Stomach (tissue), 9 donors: ENCODE results near the gene ZFHX3. TPM values are rescaled to one million over a fixed set of nuclear protein-coding genes. Genes with fewer than 3 reads are reported as not detected.

Experiments
- DNase-seq, 2 donors: peaks; one replicate each; pipeline versions ENCODE4 v3.0.0 to v3.0.0-alpha.2; 2013 to 2019
- H3K27ac ChIP-seq, 5 donors: fragments of 200-600 bp in 4 of 5; sonication (generic) in 4 of 5; one replicate each; pipeline ENCODE4 v1.5.1; 2013 to 2019; ENCODE audit warnings: mild to moderate bottlenecking in 1 of 5, moderate library complexity in 1 of 5
- H3K27me3 ChIP-seq, 3 donors: fragments of 200-600 bp; sonication (generic); one replicate each; pipeline ENCODE4 v1.5.1; 2017 to 2019; ENCODE audit warnings: mixed run types in 1 of 3
- H3K36me3 ChIP-seq, 4 donors: fragments of 200-600 bp; sonication (generic); 1 replicate in 3 of 4; 2 replicates in 1 of 4; pipeline ENCODE4 v1.5.1; 2016 to 2019
- H3K4me1 ChIP-seq, 4 donors: fragments of 200-600 bp; sonication (generic); one replicate each; pipeline ENCODE4 v1.5.1; 2016 to 2019
- H3K4me3 ChIP-seq, 4 donors: fragments of 200-600 bp; sonication (generic) in 3 of 4; one replicate each; pipeline ENCODE4 v1.5.1; 2016 to 2019; ENCODE audit warnings: mild to moderate bottlenecking in 1 of 4
- H3K9me3 ChIP-seq, 4 donors: fragments of 200-600 bp; sonication (generic); one replicate each; pipeline ENCODE4 v1.5.1; 2016 to 2019
- EP300 ChIP-seq: sonication (generic); formaldehyde crosslinking; IDR thresholded peaks from one replicate; pipeline ENCODE4 v1.6.1; 2017; ENCODE audit warnings: antibody characterized with exemption
- POLR2A ChIP-seq, 4 donors: fragments of 450-650 bp; IDR thresholded peaks; one replicate each; pipeline ENCODE4 v1.6.1; 2016; ENCODE audit warnings: antibody characterized with exemption in 4 of 4, control low read depth in 2 of 4, mild to moderate bottlenecking in 1 of 4, moderate library complexity in 1 of 4
- POLR2AphosphoS5 ChIP-seq, 3 donors: sonication (generic); formaldehyde crosslinking; IDR thresholded peaks; one replicate each; pipeline ENCODE4 v1.6.1; 2016; ENCODE audit warnings: antibody characterized with exemption in 3 of 3
- WGBS, 5 donors: extraction: QIAGEN DNeasy Blood & Tissue Kit in 3 of 5; methylation state at CpG; one replicate each; pipeline versions ENCODE4 v1.1.5 to v1.1.7; 2013 to 2018; 5-methylcytosine and 5-hydroxymethylcytosine counted together
- intact Hi-C: fragments of 100-400 bp; cut with DNase I; formaldehyde crosslinking; loops from one replicate; pipeline ENCODE4 v1.15.1; 2023; ENCODE audit warnings: low total_unique reads
- polyA plus RNA-seq, 3 donors: library from polyadenylated mRNA; stranded (reverse); fragments of 200-250 nt; gene quantifications; one replicate each; pipeline ENCODE4 v1.2.3, GENCODE V29; 2013
- total RNA-seq, 5 donors: library from RNA; depleted of rRNA; stranded (reverse); fragments of >200 nt; gene quantifications; one replicate each; pipeline versions ENCODE4 v1.1.0 to v1.2.3, GENCODE V29; 2014 to 2016
- TF ChIP-seq, protein P1 (sequence below), 7 experiments: fragments of 450-650 bp in 4 of 7; fragments of 200-600 bp in 3 of 7; sonication (generic) in 3 of 7; IDR thresholded peaks; one replicate each; pipeline ENCODE4 v1.5.1; 2016 to 2019; ENCODE audit warnings: antibody characterized with exemption in 7 of 7, control low read depth in 2 of 7, mild to moderate bottlenecking in 1 of 7
- donor health status: healthy with polysubstance abuse.
- donor health status: Bipolar disorder and iron deficiency.
- donor health status: healthy.

The ZFHX3 gene
- total and polyA plus RNA-seq, 8 donors, result 1.1 to 27.5 (median 11.8) TPM

DNA sequence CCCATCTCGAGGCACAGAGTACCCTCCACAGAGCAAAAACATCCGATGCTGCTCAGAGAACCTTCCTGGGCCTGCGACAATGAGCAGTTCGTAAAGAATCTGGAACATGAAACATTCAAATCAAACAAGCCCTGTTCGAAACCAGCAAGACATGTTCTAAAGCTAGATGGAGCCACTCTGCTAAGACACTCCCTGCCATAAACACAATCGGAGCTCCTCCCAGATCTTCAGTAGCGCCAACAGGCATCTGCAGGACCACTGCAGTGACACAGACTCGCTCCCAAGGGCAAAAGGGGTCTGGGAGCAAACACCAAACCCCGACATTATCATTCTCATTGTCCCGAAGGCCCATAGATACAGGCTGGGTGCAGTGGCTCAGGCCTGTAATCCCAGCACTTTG is 108.7 kb downstream of the ZFHX3 start:
- H3K27ac ChIP-seq, result peak overlapping the region; percentile 16 to 79 (median 77)
- H3K27me3 ChIP-seq, result no peaks in the 10 kb centered on the region
- H3K4me3 ChIP-seq, result no peak overlapping the region
- WGBS, 5 donors, result 58 to 82% (median 77%) methylated on average over 5 to 10 of the region's 10 CpGs
- no peaks in the 10 kb centered on the region for H3K9me3 ChIP-seq
- intact Hi-C loops, result no loop called here
- H3K4me1 ChIP-seq, result peaks cover 17 to 55% (median 44%) of the 10 kb centered on the region in 4 donors
- TF ChIP-seq, protein P1, sequence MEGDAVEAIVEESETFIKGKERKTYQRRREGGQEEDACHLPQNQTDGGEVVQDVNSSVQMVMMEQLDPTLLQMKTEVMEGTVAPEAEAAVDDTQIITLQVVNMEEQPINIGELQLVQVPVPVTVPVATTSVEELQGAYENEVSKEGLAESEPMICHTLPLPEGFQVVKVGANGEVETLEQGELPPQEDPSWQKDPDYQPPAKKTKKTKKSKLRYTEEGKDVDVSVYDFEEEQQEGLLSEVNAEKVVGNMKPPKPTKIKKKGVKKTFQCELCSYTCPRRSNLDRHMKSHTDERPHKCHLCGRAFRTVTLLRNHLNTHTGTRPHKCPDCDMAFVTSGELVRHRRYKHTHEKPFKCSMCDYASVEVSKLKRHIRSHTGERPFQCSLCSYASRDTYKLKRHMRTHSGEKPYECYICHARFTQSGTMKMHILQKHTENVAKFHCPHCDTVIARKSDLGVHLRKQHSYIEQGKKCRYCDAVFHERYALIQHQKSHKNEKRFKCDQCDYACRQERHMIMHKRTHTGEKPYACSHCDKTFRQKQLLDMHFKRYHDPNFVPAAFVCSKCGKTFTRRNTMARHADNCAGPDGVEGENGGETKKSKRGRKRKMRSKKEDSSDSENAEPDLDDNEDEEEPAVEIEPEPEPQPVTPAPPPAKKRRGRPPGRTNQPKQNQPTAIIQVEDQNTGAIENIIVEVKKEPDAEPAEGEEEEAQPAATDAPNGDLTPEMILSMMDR (IDR thresholded peaks at IDR 0.05), result no peak
- TF ChIP-seq POLR2A (IDR thresholded peaks at IDR 0.05), result no peak
- TF ChIP-seq POLR2AphosphoS5 (IDR thresholded peaks at IDR 0.05), result no peak
- no peak for TF ChIP-seq EP300
- no peaks in the 10 kb centered on the region for H3K36me3 ChIP-seq
- peak in 1 of 2 donors; percentile 62 for DNase-seq

DNA sequence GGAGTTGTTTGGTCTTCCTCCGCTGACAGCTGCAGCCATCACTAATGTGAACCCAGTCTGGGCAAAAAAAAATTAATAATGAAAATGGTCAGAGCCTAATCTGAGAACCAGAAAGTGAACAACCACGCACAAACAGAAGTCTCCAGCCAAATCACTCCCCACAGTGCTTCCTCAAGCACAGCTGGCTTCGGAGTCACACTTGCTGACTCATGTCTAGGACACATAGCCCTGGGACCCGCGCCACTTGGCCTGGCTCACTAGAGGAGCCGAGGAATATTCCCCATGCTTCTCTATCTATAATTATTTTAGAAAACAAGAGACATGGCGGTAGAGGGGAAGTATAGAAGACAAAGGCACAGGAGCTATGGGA is 109.1 kb downstream of the ZFHX3 start:
- DNase-seq, result peak; percentile 46 to 83
- Histone ChIP-seq H3K27ac (peak overlapping the region; percentile 35 to 79 (median 77)), H3K9me3 (no peaks in the 10 kb centered on the region), H3K27me3 (no peaks in the 10 kb centered on the region), H3K4me1 (peaks cover 17 to 59% (median 46%) of the 10 kb centered on the region in 4 donors), H3K36me3 (no peaks in the 10 kb centered on the region), H3K4me3 (no peak overlapping the region)
- TF ChIP-seq EP300, result no peak
- peak in 2 of 3 donors; percentile 48 to 76 for TF ChIP-seq POLR2AphosphoS5 (IDR thresholded peaks at IDR 0.05)
- WGBS, 5 donors, result 23 to 57% (median 46%) methylated on average over 7 of the region's 7 CpGs
- intact Hi-C loops, result no loop called here

DNA sequence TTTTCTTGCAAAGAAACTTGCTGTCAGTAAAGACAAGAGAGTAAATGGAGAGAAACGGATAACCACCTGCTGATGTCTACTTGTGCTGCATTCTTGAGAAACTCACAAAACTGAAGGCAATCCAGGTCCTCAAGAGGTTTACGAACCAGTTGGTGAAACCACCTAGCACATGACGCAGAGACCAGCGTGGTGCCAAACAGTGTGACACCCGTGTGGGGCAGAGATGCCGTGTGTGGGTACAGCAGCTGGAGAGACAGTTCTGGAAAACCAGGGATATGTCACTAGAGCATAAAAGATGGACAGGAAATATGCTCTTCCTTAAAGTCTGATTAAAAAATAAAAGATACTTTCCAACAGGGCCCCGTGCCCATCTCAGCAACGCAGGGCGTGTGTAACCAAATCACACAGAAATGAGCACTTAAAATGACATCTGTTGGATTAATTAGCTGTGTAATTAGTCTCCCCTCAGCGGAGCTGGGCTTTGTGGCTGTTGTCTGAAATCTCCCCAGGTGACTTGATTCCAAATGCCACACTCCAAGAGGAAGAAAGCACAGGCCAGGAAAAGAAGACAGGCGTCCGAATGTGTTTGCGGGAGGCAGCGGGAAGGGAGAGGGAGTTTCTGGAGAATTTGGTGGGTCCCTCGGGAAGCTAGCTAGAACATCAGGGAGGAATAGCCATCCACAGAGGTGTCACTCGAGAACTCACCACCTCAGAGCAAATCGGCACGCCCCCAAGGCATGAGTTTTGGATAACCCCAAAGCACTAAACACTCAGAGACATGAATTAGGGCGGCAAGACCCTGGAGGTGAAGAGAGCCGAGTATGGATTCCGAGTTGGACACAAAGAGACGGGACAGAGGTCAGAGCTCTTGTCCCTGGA is 109.8 kb downstream of the ZFHX3 start:
- peaks cover 17 to 62% (median 48%) of the 10 kb centered on the region in 4 donors for H3K4me1 ChIP-seq
- H3K4me3 ChIP-seq, result no peak overlapping the region
- TF ChIP-seq EP300 (no peak), POLR2A (IDR thresholded peaks at IDR 0.05) (no peak), POLR2AphosphoS5 (IDR thresholded peaks at IDR 0.05) (no peak)
- TF ChIP-seq, protein P1 (IDR thresholded peaks at IDR 0.05), result no peak
- H3K27me3 ChIP-seq, result no peaks in the 10 kb centered on the region
- H3K36me3 ChIP-seq, result no peaks in the 10 kb centered on the region
- peak overlapping the region; percentile 35 to 79 (median 77) for H3K27ac ChIP-seq
- H3K9me3 ChIP-seq, result no peaks in the 10 kb centered on the region
- DNase-seq, result peak in 1 of 2 donors; percentile 12
- WGBS, 5 donors, result 80 to 88% (median 87%) methylated on average over 22 of the region's 22 CpGs
- intact Hi-C loops, result no loop called here

DNA sequence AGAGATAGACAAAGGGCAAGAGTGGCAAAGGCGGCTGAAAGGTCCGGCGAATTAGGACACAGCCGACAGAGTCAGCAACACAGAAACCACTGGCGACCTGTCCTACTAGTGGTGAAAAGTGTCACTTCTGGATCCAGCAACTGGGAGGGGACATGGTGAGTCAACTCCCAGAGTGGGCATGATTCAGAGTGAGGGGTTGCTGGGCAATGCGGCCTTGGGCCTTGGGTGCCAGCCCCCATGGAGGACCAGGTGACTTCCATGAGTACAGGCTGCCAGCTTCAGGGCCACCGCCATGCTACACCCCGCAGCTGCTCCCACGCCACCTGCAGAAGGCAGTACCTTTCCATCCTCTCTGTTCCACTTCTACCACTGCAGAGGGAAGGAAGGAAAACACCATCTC is 110.6 kb downstream of the ZFHX3 start:
- Histone ChIP-seq H3K9me3 (no peaks in the 10 kb centered on the region), H3K36me3 (no peaks in the 10 kb centered on the region), H3K4me3 (no peak overlapping the region), H3K27ac (peak overlapping the region in 1 of 5 donors; percentile 77), H3K27me3 (no peaks in the 10 kb centered on the region), H3K4me1 (peaks cover 17 to 67% (median 51%) of the 10 kb centered on the region in 4 donors)
- 90 to 98% (median 96%) methylated on average over 9 of the region's 9 CpGs for WGBS, 5 donors
- no peak for DNase-seq
- no peak for TF ChIP-seq EP300
- TF ChIP-seq, protein P1 (IDR thresholded peaks at IDR 0.05), result no peak
- TF ChIP-seq POLR2A (IDR thresholded peaks at IDR 0.05), result no peak
- TF ChIP-seq POLR2AphosphoS5 (IDR thresholded peaks at IDR 0.05), result no peak
- intact Hi-C loops, result no loop called here

- no peaks in the 10 kb centered on the region for H3K27me3 ChIP-seq
- no peak overlapping the region for H3K4me3 ChIP-seq
- no peaks in the 10 kb centered on the region for H3K36me3 ChIP-seq
- intact Hi-C loops, result no loop called here
- H3K27ac ChIP-seq, result no peak overlapping the region
- 68 to 86% (median 75%) methylated on average over 2 of the region's 2 CpGs for WGBS, 5 donors
- DNase-seq, result no peak
- peaks cover 26 to 76% (median 59%) of the 10 kb centered on the region in 4 donors for H3K4me1 ChIP-seq
- no peaks in the 10 kb centered on the region for H3K9me3 ChIP-seq
- no peak for TF ChIP-seq EP300
- no peak for TF ChIP-seq POLR2A (IDR thresholded peaks at IDR 0.05)
- TF ChIP-seq, protein P1 (IDR thresholded peaks at IDR 0.05), result no peak
- TF ChIP-seq POLR2AphosphoS5 (IDR thresholded peaks at IDR 0.05), result no peak
These were observed 111.5 kb downstream of the ZFHX3 start for GRCh38 chr16:72936408-72936807.
